Hepatocyte (in vitro differentiated cells): ENCODE data around the gene C2CD2L. TPM values are rescaled to one million over a fixed set of nuclear protein-coding genes. Genes with fewer than 3 reads are reported as not detected.
"Not testable (repeated sequence)": the region's sequence is repeated elsewhere in the genome, so short reads cannot be mapped to it uniquely, and the experiment has no call there.

Source experiments
- DNase-seq: peaks from one replicate; pipeline ENCODE4 v3.0.0-alpha.2; 2016; ENCODE audit warnings: low spot score
- H2AFZ ChIP-seq: fragments of 200-600 bp; sonication (generic); 2 replicates; pipeline ENCODE4 v1.6.0; 2016; ENCODE audit warnings: antibody characterized with exemption, mild to moderate bottlenecking
- H3K27ac ChIP-seq: fragments of 200-600 bp; sonication (generic); 2 replicates; pipeline ENCODE4 v1.5.1; 2016; ENCODE audit warnings: mild to moderate bottlenecking
- H3K27me3 ChIP-seq: fragments of 200-600 bp; sonication (generic); 2 replicates; pipeline ENCODE4 v1.6.1; 2016
- H3K36me3 ChIP-seq: fragments of 200-600 bp; sonication (generic); replicated peaks from 2 replicates; pipeline ENCODE4 v1.5.1; 2016; ENCODE audit warnings: low read depth; ENCODE audit not compliant: insufficient read depth
- H3K4me1 ChIP-seq: fragments of 200-600 bp; sonication (generic); 2 replicates; pipeline ENCODE4 v1.5.1; 2016; ENCODE audit warnings: mild to moderate bottlenecking, moderate library complexity; ENCODE audit not compliant: insufficient read depth
- H3K4me2 ChIP-seq: fragments of 200-600 bp; sonication (generic); 2 replicates; pipeline ENCODE4 v1.6.0; 2016
- H3K4me3 ChIP-seq: fragments of 200-600 bp; sonication (generic); 2 replicates; pipeline ENCODE4 v1.5.1; 2016; ENCODE audit warnings: mild to moderate bottlenecking
- H3K79me2 ChIP-seq: fragments of 200-600 bp; sonication (generic); 2 replicates; pipeline ENCODE4 v1.6.0; 2017; ENCODE audit warnings: mild to moderate bottlenecking
- H3K9me2 ChIP-seq: fragments of 200-600 bp; sonication (generic); replicated peaks from 2 replicates; pipeline ENCODE4 v1.6.0; 2017; ENCODE audit warnings: mild to moderate bottlenecking; ENCODE audit not compliant: insufficient read depth
- H3K9me3 ChIP-seq: fragments of 200-600 bp; sonication (generic); 2 replicates; pipeline ENCODE4 v1.5.1; 2016; ENCODE audit warnings: low read depth, mild to moderate bottlenecking
- H4K20me1 ChIP-seq: fragments of 200-600 bp; sonication (generic); 2 replicates; pipeline ENCODE4 v1.6.0; 2016; ENCODE audit warnings: mild to moderate bottlenecking; ENCODE audit not compliant: insufficient read depth, poor library complexity, severe bottlenecking
- CTCF ChIP-seq: fragments of 200-600 bp; sonication (generic); IDR thresholded peaks from 2 replicates; pipeline ENCODE4 v1.5.1; 2016; ENCODE audit warnings: antibody characterized with exemption, mild to moderate bottlenecking; ENCODE audit not compliant: poor library complexity
- EZH2 ChIP-seq: fragments of 200-600 bp; sonication (generic); IDR thresholded peaks from 2 replicates; pipeline ENCODE4 v1.6.1; 2016; ENCODE audit warnings: antibody characterized with exemption, mild to moderate bottlenecking, borderline replicate concordance
- EZH2phosphoT487 ChIP-seq: fragments of 200-600 bp; sonication (generic); IDR thresholded peaks from one replicate; pipeline ENCODE4 v1.6.1; 2018; ENCODE audit warnings: antibody characterized with exemption, mild to moderate bottlenecking, low read depth, moderate library complexity; ENCODE audit not compliant: unreplicated experiment, severe bottlenecking
- WGBS: methylation state at CpG from one replicate; pipeline ENCODE4 v1.1.6; 2016; ENCODE audit warnings: low lambda C conversion rate; ENCODE audit errors: missing lambda C conversion rate; 5-methylcytosine and 5-hydroxymethylcytosine counted together
- polyA plus RNA-seq: library from polyadenylated mRNA; unstranded; fragments of >200 nt; fragmentation: Nextera tagmentation; extraction: Ambion mirVana; gene quantifications from 2 replicates; pipeline ENCODE4 v1.2.1, GENCODE V29; 2016
- total RNA-seq: library from RNA; depleted of rRNA; stranded (reverse); fragments of >200 nt; gene quantifications from 2 replicates; pipeline ENCODE4 v1.2.3, GENCODE V29; 2014

C2CD2L gene
- total and polyA plus RNA-seq, 2 experiments from 2014 or later: 7.4 to 9.7 TPM

GRCh38 chr11:119126675-119127268, 19.6 kb downstream of the C2CD2L start:
- Histone ChIP-seq H3K27me3 (no peaks in the 10 kb centered on the region), H3K4me1 (peaks cover 7% of the 10 kb centered on the region), H3K4me2 (no peak overlapping the region), H3K9me3 (no peaks in the 10 kb centered on the region), H3K36me3 (no peaks in the 10 kb centered on the region), H3K9me2 (no peaks in the 10 kb centered on the region), H3K4me3 (no peak overlapping the region), H2AFZ (no peak overlapping the region), H4K20me1 (peaks cover 5% of the 10 kb centered on the region), H3K27ac (peak overlapping the region; percentile 76), H3K79me2 (peaks cover 38% of the 10 kb centered on the region)
- WGBS: 85% methylated on average over 5 of the region's 5 CpGs
- no peak for DNase-seq
- TF ChIP-seq EZH2: no peak
- TF ChIP-seq CTCF: no peak
- TF ChIP-seq EZH2phosphoT487: no peak

- Histone ChIP-seq H2AFZ (no peak overlapping the region), H3K27ac (no peak overlapping the region), H3K36me3 (no peaks in the 10 kb centered on the region), H3K27me3 (no peaks in the 10 kb centered on the region), H3K79me2 (peaks cover 4% of the 10 kb centered on the region), H3K4me3 (no peak overlapping the region), H3K9me2 (no peaks in the 10 kb centered on the region), H4K20me1 (no peaks in the 10 kb centered on the region), H3K4me1 (no peaks in the 10 kb centered on the region), H3K4me2 (no peak overlapping the region), H3K9me3 (no peaks in the 10 kb centered on the region)
- no peak for DNase-seq
- WGBS: 68% methylated on average over 3 of the region's 3 CpGs
- no peak for TF ChIP-seq EZH2phosphoT487
- no peak for TF ChIP-seq EZH2
- no peak for TF ChIP-seq CTCF
Observed at GRCh38 chr11:119130662-119131061, 23.5 kb downstream of the C2CD2L start.

GRCh38 chr11:119134389-119134978, 27.3 kb downstream of the C2CD2L start:
- Histone ChIP-seq H3K9me2 (no peaks in the 10 kb centered on the region), H3K27me3 (no peaks in the 10 kb centered on the region), H2AFZ (no peak overlapping the region), H4K20me1 (no peaks in the 10 kb centered on the region), H3K4me3 (no peak overlapping the region), H3K4me2 (no peak overlapping the region), H3K27ac (no peak overlapping the region), H3K79me2 (peaks cover 2% of the 10 kb centered on the region), H3K4me1 (no peaks in the 10 kb centered on the region), H3K9me3 (no peaks in the 10 kb centered on the region), H3K36me3 (no peaks in the 10 kb centered on the region)
- WGBS: 75% methylated on average over 4 of the region's 4 CpGs
- TF ChIP-seq CTCF (peak; percentile 32), EZH2phosphoT487 (no peak)
- no peak for DNase-seq

- not testable (repeated sequence) for H3K36me3 ChIP-seq, H3K27me3 ChIP-seq, H3K4me3 ChIP-seq, H3K27ac ChIP-seq, H2AFZ ChIP-seq, DNase-seq, H3K9me2 ChIP-seq, H3K9me3 ChIP-seq, H3K4me1 ChIP-seq, H4K20me1 ChIP-seq, H3K4me2 ChIP-seq, H3K79me2 ChIP-seq
- WGBS: 90% methylated on average over 10 of the region's 10 CpGs
Observed at GRCh38 chr11:119139276-119139675, 32.1 kb downstream of the C2CD2L start.
